Skin epidermis (tissue), 12 donors: Measurements from ENCODE around the gene ACAD8.
"Not testable (repeated sequence)": the region's sequence is repeated elsewhere in the genome, so short reads cannot be mapped to it uniquely, and the experiment has no call there.

Experiments used
- H3K27ac ChIP-seq, 21 experiments: fragments of 200-600 bp; sonication (generic) in 11 of 21; one replicate each; pipeline ENCODE4 v1.5.0; 2020; ENCODE audit warnings: mild to moderate bottlenecking in 3 of 21, inconsistent platforms in 2 of 21, moderate library complexity in 2 of 21
- H3K4me3 ChIP-seq, 7 experiments: fragments of 200-600 bp; sonication (generic) in 2 of 7; one replicate each; pipeline ENCODE4 v1.5.0; 2020; ENCODE audit warnings: inconsistent platforms in 2 of 7, mild to moderate bottlenecking in 2 of 7, moderate library complexity in 1 of 7

The ACAD8 gene

DNA sequence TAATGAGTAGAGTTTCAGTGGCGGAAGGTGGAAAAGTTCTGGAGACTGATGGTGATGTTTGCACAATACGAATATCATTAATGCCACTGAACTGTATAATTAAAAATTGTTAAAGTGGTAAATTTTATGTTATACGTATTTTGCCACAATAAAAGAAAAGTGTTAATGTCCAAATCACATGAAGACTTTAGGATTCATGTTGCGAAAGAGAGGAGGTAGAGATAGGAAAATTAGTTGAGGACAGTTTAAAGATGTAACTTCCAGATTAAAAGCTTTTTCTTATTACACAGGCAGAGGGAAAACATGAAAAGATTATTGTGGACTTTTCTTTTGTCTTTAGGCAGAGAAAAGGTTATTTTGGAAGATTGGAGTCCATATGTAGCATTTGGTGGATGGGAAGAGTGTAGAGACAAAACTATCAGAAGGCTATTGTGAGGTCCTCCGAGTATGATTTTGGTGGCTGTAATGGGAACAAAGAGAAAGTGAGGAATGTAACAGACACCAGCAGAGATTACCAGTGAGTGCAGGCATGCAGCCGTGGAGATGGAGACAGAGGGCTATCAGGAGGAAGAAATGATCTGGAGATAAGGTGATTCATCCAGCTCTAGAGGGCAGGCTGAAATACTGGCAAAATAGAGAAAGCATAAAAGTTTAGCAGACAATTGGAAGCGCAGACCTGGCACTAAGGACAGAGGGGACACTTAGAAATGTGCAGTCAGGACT lies 16.4 kb upstream of the ACAD8 start:
- H3K27ac ChIP-seq: no peak overlapping the region
- H3K4me3 ChIP-seq: no peak overlapping the region

DNA sequence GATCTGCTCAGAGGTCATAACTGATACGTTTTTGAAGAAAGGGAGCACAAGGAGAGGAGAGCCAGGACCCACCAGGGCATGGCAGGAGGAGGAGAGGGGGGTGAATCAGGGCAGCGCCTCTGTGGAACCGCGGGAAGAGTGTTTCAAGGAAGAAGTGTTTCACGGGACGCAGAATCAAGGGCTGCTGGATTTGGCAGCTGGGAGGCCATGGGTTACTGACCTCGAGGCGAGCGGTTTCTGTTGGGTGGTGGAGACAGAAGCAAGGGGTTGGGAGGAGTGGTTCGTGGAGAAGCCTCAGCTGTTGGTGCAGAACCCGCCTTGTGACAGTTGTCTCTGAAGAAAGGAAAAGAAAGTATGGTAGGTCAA lies 15.8 kb upstream of the ACAD8 start:
- Histone ChIP-seq H3K27ac (no peak overlapping the region), H3K4me3 (no peak overlapping the region)

DNA sequence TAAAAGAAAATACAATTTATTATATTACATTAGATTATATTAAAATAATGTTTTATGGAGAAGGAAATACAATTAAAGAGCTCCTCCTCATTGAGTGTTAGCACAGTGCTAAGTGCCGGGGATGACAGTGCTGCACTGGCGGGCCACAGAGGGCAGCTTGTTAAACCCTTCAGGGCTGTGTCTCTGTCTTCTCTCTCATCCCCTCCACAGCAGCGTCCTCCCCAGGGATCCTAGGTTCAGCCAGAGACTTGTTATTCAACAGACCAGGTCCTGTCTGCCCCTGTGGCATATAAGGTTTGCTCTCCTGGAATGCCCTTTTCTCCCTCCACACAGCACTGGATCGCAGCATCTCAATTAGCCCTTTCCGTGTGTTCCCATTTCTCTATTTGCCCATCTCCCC lies 14.4 kb upstream of the ACAD8 start:
- Histone ChIP-seq H3K4me3 (no peak overlapping the region), H3K27ac (no peak overlapping the region)

DNA sequence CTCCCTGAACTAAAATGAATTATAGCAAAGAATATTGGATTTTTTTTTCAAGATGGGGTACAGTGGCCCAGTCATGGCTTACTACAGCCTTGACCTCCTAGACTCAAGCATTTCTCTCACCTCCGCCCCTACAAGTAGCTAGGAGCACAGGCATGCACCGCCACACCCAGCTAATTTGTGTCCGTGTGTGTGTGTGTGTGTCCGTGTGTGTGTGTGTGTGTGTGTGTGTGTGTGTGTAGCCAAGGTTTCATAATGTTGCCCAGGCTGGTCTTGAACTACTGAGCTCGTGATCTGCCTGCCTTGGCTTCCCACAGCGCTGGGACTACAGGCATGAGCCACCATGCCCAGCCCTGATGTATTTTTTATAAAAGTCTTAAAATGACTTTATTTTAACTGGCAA lies 12.8 kb upstream of the ACAD8 start:
- H3K4me3 ChIP-seq: no peak overlapping the region
- no peak overlapping the region for H3K27ac ChIP-seq

DNA sequence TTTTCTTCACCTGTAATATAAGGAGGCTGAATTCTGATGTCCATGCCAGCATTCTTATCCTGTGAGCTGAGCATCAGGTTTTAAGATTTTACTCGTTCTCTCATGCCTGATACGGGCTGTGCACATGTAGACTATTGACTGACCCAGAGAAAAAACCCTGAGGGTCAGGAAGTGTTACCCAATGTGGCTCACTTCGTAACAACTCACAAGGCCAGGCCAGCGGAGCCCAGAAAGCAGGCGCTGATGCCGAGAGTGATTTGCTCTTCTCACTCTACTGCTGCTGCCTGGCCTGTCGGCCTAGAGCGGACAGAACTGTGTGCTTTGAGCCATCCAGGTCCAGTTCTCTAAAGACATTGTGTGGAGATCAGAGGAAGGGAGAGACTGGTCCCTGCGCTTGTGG lies 11.0 kb upstream of the ACAD8 start:
- no peak overlapping the region for H3K4me3 ChIP-seq
- H3K27ac ChIP-seq: no peak overlapping the region

DNA sequence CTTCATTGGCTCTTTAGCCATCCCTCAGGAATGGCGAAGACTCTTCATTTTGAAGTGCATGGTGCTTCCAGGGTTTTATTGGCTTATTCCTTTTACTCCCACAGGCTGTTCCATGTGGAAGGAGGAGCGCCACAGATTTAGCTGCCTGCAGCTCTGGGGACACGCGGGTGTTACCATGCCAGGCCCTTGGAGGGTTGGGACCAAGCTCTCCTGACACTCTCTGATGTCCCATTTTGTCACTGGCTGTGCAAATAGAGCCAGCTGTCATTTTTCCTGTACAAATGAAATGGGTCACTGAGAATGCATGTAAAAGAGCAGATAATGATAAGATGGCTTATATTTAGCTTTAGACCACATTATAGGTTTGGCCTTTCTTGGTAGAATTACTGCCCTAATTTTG lies 9.5 kb upstream of the ACAD8 start:
- H3K4me3 ChIP-seq: no peak overlapping the region
- H3K27ac ChIP-seq: no peak overlapping the region

DNA sequence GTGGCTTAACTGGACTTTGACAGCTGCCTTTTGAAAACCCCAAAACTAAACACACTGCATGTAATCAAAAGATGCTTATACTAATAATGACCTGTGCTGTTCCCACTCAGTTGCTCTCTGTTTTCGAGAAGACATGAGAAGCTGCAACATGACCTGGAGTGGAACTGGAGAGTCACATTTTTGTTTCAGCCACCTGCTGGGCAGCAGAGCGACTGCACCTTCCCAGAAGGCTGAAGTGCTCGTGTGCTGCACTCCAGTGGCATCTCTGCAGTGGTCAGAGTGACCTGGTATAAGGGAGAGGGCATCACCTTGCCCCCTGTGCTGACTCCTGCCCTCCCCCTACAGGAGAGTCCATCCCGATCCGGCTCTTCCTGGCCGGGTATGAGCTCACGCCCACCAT lies 8.8 kb upstream of the ACAD8 start:
- no peak overlapping the region for H3K27ac ChIP-seq
- no peak overlapping the region for H3K4me3 ChIP-seq

DNA sequence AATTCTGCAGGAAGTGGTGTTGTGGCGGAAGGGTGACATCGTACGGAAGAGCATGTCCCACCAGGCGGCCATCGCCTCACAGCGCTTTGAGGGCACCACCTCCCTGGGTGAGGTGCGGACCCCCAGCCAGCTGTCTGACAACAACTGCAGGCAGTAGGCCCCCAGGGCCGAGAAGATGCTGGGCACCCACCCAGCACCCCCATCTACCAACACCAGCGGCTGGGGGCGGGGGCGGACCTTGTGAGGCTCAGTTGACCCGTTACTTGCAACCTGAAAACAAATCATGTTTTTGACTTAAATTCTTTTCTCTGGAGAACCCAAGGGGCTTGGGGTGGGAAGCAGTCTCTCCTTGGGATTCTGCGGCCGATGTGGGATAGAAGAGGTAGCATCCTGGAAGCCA lies 7.9 kb upstream of the ACAD8 start:
- H3K4me3 ChIP-seq: no peak overlapping the region
- H3K27ac ChIP-seq: no peak overlapping the region

DNA sequence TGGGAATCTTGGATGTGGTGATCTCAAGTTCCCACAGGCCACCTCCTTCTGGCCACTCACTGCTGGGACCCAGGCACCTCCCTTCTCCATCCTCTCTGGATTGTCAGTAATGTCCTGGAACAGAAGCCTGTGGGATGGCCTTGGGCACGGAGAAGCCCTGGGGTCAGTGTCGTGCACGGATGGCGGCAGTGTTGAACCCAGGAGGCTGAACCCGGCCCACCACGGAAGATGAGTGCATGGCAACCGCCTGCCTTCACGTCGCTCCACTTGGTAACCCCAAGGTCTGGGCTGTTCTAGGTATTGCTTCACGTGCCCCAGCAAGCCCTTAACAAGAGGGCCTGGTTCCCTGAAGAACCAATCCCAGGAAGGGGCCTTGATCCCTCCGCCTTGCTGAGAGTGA lies 7.3 kb upstream of the ACAD8 start:
- Histone ChIP-seq H3K4me3 (no peak overlapping the region), H3K27ac (no peak overlapping the region)

DNA sequence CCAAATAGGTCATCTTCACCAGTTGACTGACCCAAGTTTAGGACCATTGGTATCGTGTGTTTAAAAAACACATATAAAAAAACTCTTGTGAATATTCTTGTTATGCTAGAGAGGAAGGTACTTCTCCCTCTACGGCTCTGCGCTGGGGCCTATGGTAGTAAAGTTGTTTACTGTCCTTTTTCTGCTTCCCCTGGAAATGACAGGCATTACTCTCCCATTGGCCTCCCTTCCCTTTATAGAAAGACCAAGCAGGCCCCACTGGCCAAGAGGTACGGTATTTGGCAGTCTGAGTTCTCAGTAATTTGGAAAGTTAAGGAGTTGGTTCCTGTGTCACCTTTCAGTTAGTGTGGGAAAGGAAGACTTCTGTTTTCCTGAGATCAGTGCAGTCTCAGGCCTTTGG lies 6.7 kb upstream of the ACAD8 start:
- Histone ChIP-seq H3K27ac (no peak overlapping the region), H3K4me3 (no peak overlapping the region)

DNA sequence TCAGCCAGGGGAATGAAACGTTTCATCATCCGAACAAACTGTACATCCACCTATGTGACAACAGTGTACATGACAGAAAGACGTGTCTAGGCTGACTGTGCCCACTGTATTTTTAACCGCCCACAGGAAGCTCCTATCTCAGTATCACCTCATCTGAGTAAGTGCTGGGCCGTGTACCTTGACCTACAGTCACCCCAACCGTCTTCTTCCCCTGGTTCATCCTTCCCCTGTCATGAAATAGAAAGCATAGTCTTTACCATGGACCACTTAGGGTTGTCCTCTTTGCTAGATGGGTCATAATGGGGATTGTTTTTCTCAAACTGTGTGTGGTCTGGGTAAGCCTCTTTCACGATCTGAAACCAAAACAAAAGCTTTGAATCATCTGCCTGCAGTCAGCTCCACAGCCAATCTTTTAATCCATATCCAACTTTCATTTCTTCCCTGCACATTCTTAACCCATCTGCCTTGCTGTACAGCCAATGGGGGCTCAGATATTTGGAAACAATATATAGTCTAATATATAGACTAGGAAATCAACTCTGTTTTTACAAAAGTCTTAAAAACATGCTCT lies 4.4 kb upstream of the ACAD8 start:
- Histone ChIP-seq H3K27ac (no peak overlapping the region), H3K4me3 (no peak overlapping the region)

DNA sequence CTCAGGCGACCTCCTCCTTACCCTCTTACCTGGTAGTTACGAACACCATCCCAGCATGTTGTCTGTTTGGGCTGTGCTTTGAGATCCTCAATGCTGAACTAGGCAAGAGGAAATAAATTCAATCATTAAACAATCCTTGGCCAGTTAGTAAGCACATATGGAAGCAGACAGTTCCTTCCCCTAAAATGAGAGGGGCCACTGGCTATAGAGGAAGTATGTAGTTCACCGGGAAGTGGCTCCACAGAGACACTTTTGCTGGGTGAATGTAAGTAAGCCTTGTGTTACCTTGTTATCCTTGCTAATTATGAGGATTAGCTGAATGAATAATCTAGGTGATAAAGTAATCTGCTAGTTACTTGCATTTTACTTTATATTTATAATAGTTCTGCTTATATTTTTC lies 3.1 kb upstream of the ACAD8 start:
- Histone ChIP-seq H3K4me3 (no peak overlapping the region), H3K27ac (no peak overlapping the region)

DNA sequence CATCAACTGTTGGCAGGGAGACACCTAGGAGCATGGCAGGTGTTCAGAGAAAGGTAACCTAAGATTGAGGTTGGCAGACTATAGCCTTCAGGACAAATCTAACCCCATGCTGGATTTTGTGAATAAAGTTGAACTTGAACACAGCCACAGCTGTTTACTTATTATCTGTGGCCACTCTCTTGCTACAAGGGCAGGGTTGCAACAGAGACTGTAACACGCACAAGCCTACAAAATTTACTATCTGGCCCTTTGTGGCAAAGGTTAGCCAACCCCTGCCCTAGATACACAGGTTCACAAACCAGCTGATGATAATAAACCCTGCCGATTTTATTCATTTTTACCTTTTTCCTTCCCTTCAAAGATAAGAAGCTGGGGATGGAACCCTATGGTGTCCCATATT lies 2.7 kb upstream of the ACAD8 start:
- no peak overlapping the region for H3K4me3 ChIP-seq
- no peak overlapping the region for H3K27ac ChIP-seq

DNA sequence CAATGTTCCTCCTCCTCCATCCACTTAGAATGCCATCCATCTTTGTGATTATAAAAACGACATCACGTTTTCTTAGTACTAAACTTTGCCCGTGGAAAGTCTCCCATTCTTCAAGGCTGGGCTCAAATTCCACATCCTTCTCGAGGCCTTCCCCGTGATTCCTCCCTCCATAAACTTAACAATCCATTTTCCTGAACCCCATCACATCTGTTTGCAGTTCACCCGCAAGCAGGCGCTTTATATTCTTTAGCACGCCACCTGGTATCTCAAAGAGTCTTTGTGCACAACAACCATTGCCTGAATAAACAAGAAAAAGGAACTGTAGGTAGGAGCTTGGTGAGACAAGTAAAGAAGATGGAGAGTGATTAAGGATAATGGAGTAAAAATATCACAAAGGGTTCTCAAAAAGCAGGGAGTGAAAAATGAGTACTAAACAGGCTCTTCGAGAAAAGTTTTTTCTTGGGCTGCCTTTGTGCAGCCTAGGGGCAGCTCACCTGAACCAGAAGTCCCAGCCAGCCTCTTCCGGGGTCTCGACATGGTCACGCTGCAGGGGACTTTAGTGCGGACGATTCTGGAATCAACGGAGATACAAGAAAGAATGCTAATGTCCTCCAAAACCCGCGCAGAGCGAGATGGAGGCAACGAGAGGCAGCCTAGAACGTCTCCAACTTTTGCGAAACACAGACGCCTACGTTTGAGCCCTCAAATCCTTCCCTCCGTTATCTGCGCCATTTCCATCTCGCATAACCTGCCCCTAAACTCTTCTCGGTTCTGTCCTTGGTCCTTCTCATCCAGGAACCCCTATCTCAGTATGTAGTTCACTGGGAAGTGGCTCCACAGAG lies 801 bp upstream of the ACAD8 start:
- H3K27ac ChIP-seq: peak overlapping the region in 18 of 21 experiments; percentile 26 to 93 (median 82)

DNA sequence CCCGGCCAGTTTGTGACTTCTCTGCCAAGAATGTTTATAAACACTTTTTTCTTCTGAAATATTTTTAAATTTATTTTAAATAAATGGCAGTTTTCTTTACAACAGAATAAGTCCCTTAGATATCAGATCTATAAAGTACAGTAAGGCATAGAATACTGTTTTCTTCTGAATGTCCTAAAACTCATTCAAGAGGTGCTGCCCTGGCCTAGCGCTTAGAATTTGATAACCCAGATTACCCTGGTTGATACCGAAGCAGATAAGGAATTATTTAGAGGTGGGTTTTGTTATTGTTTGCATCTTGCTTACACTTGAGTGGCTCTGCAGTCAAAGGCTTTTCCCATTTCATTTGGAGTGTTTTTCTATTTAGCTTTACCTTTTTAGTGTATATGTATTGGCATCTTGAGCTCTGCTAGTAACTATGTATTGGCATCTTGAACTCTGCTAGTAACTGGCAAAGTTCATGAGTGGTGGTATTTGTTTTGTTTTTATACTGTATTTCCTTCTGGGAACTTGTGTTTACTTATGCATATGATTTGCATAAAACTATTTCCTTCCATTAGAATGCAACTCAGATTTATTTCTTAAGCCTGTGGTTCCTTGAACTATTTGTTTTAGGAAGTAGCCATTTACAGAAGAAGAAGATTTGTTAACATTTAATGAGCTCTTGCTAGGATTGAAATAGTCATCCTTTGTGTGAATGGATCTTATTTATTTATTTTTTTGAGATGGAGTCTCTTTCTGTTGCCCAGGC lies 1.2 kb downstream of the ACAD8 start:
- Histone ChIP-seq H3K4me3 (peak overlapping the region in 6 of 7 experiments; percentile 63 to 97 (median 90)), H3K27ac (peak overlapping the region in 1 of 21 experiments; percentile 83)

More for the DNA sequence above, 801 bp upstream of the ACAD8 start:
- H3K4me3 ChIP-seq: peak overlapping the region; percentile 63 to 97 (median 90)

DNA sequence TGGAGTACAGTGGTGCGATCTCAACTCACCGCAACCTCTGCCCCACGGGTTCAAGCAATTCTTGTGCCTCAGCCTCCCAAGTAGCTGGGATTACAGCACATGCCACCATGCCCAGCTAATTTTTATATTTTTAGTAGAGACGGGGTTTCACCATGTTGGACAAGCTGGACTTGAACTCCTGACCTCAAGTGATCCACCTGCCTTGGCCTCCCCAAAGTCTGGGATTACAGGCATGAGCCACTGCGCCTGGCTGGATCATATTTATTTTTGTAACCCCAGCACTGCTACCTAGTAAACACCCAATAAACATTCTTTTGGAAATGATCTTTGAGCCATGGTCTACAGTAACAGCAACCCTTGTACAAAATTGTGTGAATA lies 1.8 kb downstream of the ACAD8 start:
- not testable (repeated sequence) for H3K4me3 ChIP-seq, H3K27ac ChIP-seq

DNA sequence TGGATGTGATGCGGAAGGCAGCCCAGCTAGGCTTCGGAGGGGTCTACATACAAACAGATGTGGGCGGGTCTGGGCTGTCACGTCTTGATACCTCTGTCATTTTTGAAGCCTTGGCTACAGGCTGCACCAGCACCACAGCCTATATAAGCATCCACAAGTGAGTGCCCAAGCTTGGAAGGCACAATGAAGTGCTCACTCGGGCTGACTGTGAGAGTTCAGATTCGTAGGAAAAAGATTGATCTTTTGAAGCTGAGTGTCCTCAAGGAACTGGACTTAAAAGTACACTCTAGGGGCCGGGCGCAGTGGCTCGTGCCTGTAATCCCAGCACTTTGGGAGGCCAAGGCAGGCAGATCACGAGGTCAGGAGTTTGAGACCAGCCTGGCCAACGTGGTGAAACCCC lies 3.7 kb downstream of the ACAD8 start:
- Histone ChIP-seq H3K4me3 (no peak overlapping the region), H3K27ac (no peak overlapping the region)

DNA sequence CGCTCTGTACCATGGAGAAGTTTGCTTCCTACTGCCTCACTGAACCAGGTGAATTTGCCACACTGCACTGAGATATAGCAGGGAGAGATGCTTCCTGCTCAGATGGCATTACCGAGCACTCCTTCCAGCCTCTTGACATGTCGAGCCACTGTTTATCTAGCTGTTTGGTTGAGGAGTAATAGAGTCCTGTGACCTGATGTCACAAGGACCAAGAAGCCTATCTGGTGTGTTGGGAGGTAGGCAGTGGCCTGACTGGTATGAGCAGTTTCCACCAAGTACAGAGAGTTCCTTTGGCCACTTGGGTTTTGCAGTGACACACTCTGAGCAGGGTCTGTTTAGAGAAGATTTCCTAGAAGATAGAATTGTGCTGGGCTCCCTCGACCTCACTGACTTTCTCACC lies 5.2 kb downstream of the ACAD8 start:
- Histone ChIP-seq H3K27ac (peak overlapping the region in 2 of 21 experiments; percentile 4 to 45), H3K4me3 (no peak overlapping the region)

DNA sequence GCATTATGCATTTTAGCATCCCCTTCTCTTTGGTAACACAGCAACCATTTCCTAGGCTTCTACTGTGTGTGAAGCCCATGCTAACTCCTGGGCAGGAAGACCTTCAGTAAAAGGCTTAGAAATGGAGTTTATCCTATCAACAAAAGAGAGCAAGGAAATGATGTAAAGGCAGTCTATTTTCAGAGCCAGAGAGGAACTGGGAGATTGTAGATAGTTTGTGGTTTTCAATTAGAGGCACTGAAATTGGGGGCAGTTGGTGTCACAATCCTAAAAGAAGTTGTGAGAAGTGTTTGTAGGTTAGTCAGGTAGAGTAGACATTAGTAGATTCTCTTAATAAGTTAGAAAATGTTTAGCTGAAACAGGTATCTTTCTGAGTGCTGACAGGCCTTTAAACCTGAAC lies 7.1 kb downstream of the ACAD8 start:
- Histone ChIP-seq H3K27ac (no peak overlapping the region), H3K4me3 (no peak overlapping the region)

DNA sequence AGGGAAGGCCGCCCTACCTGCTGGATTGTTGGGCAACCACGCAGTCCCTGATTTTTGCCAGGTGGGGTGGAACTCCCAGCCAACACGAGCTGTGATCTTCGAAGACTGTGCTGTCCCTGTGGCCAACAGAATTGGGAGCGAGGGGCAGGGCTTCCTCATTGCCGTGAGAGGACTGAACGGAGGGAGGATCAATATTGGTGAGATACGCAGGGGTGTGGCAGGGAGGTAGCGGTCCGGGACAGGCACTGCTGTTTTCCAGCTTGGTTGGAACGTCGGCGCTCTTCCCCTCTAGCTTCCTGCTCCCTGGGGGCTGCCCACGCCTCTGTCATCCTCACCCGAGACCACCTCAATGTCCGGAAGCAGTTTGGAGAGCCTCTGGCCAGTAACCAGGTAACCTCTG lies 7.6 kb downstream of the ACAD8 start:
- H3K27ac ChIP-seq: no peak overlapping the region

More for the DNA sequence above, 7.6 kb downstream of the ACAD8 start:
- H3K4me3 ChIP-seq: no peak overlapping the region
